Measurements from ENCODE around the gene HRCT1. TPM values are rescaled to one million over a fixed set of nuclear protein-coding genes. Genes with fewer than 3 reads are reported as not detected.

HRCT1 gene
- total and polyA plus RNA-seq, 2 donors (not counting 3 experiments of a cell fraction or from before 2014, with no cell fraction given): 1.2 to 7.0 TPM

Other genes with a start within 250 kb of the HRCT1 start
- gene RMRP, start 248.2 kb upstream of the HRCT1 start, total RNA-seq: 19,118 and 22,385 TPM in 2 replicates
- 359 TPM in 1 of 2 replicates, not detected in the other for gene RMRP, start 248.2 kb upstream of the HRCT1 start, polyA plus RNA-seq
- gene CCDC107, start 247.9 kb upstream of the HRCT1 start, total RNA-seq: 13.2 and 15.2 TPM in 2 replicates
- gene CCDC107, start 247.9 kb upstream of the HRCT1 start, polyA plus RNA-seq: 16.0 and 18.8 TPM in 2 replicates
- 4.6 and 6.5 TPM in 2 replicates for gene ARHGEF39, start 241.0 kb upstream of the HRCT1 start, total RNA-seq
- gene ARHGEF39, start 241.0 kb upstream of the HRCT1 start, polyA plus RNA-seq: 4.0 and 4.7 TPM in 2 replicates
- 0.42 TPM in 1 of 2 replicates, not detected in the other for gene CA9, start 232.3 kb upstream of the HRCT1 start, total RNA-seq
- 0.18 and 0.21 TPM in 2 replicates for gene CA9, start 232.3 kb upstream of the HRCT1 start, polyA plus RNA-seq
- gene TPM2, start 216.3 kb upstream of the HRCT1 start, total RNA-seq: 257 and 279 TPM in 2 replicates
- 103 and 144 TPM in 2 replicates for gene TPM2, start 216.3 kb upstream of the HRCT1 start, polyA plus RNA-seq
- gene TLN1, start 174.0 kb upstream of the HRCT1 start, total RNA-seq: 424 and 450 TPM in 2 replicates
- gene TLN1, start 174.0 kb upstream of the HRCT1 start, polyA plus RNA-seq: 120 and 137 TPM in 2 replicates
- 36.4 and 39.8 TPM in 2 replicates for gene CREB3, start 173.5 kb upstream of the HRCT1 start, total RNA-seq
- gene CREB3, start 173.5 kb upstream of the HRCT1 start, polyA plus RNA-seq: 45.9 and 52.1 TPM in 2 replicates
- 158 and 196 TPM in 2 replicates for gene GBA2, start 157.0 kb upstream of the HRCT1 start, total RNA-seq
- 99.9 and 110 TPM in 2 replicates for gene GBA2, start 157.0 kb upstream of the HRCT1 start, polyA plus RNA-seq
- gene RGP1, start 156.9 kb upstream of the HRCT1 start, total RNA-seq: 23.3 and 29.0 TPM in 2 replicates
- 12.7 and 15.0 TPM in 2 replicates for gene RGP1, start 156.9 kb upstream of the HRCT1 start, polyA plus RNA-seq
- 18.8 and 25.6 TPM in 2 replicates for gene MSMP, start 151.9 kb upstream of the HRCT1 start, total RNA-seq
- 23.5 and 29.0 TPM in 2 replicates for gene MSMP, start 151.9 kb upstream of the HRCT1 start, polyA plus RNA-seq
- 25.6 and 28.7 TPM in 2 replicates for gene NPR2, start 114.6 kb upstream of the HRCT1 start, total RNA-seq
- 14.4 and 16.4 TPM in 2 replicates for gene NPR2, start 114.6 kb upstream of the HRCT1 start, polyA plus RNA-seq
- 0.69 TPM in 1 of 2 replicates, not detected in the other for gene SPAG8, start 93.9 kb upstream of the HRCT1 start, total RNA-seq
- 0.21 TPM in 2 replicates for gene SPAG8, start 93.9 kb upstream of the HRCT1 start, polyA plus RNA-seq
- 27.2 and 37.4 TPM in 2 replicates for gene HINT2, start 91.2 kb upstream of the HRCT1 start, total RNA-seq
- 41.6 and 42.1 TPM in 2 replicates for gene HINT2, start 91.2 kb upstream of the HRCT1 start, polyA plus RNA-seq
- not detected in 2 replicates for gene FAM221B, start 77.5 kb upstream of the HRCT1 start, total RNA-seq
- not detected in 2 replicates for gene FAM221B, start 77.5 kb upstream of the HRCT1 start, polyA plus RNA-seq
- 2.5 and 2.9 TPM in 2 replicates for gene TMEM8B, start 77.0 kb upstream of the HRCT1 start, total RNA-seq
- gene TMEM8B, start 77.0 kb upstream of the HRCT1 start, polyA plus RNA-seq: 3.6 and 3.8 TPM in 2 replicates
- gene OR13J1, start 35.8 kb upstream of the HRCT1 start, total RNA-seq: not detected in 2 replicates
- not detected in 2 replicates for gene OR13J1, start 35.8 kb upstream of the HRCT1 start, polyA plus RNA-seq
- 13.0 and 24.8 TPM in 2 replicates for gene SPAAR, start 3.3 kb downstream of the HRCT1 start, total RNA-seq
- 20.8 and 23.0 TPM in 2 replicates for gene SPAAR, start 3.3 kb downstream of the HRCT1 start, polyA plus RNA-seq
- gene OR2S2, start 52.0 kb downstream of the HRCT1 start, total RNA-seq: not detected in 2 replicates
- gene OR2S2, start 52.0 kb downstream of the HRCT1 start, polyA plus RNA-seq: not detected in 2 replicates
- gene RECK, start 130.7 kb downstream of the HRCT1 start, total RNA-seq: 14.1 and 14.5 TPM in 2 replicates
- gene RECK, start 130.7 kb downstream of the HRCT1 start, polyA plus RNA-seq: 12.0 and 12.4 TPM in 2 replicates
- gene GLIPR2, start 230.5 kb downstream of the HRCT1 start, total RNA-seq: 20.0 and 22.0 TPM in 2 replicates
- 42.4 and 42.5 TPM in 2 replicates for gene GLIPR2, start 230.5 kb downstream of the HRCT1 start, polyA plus RNA-seq